ENCODE results near the gene BSN.
"Not testable (repeated sequence)": the region's sequence is repeated elsewhere in the genome, so short reads cannot be mapped to it uniquely, and the experiment has no call there.

BSN gene

GRCh38 chr3:49535971-49536874 lies 18.1 kb upstream of the BSN start:
- DNase-seq (ENCODE audit: low read depth, low spot score), result no peak

- DNase-seq (ENCODE audit: low read depth, low spot score), result peak; percentile 60
These were observed 17.3 kb upstream of the BSN start for GRCh38 chr3:49536875-49537533.

GRCh38 chr3:49539659-49540560 lies 14.4 kb upstream of the BSN start:
- peak; percentile 96 for DNase-seq (ENCODE audit: low read depth, low spot score)

DNA sequence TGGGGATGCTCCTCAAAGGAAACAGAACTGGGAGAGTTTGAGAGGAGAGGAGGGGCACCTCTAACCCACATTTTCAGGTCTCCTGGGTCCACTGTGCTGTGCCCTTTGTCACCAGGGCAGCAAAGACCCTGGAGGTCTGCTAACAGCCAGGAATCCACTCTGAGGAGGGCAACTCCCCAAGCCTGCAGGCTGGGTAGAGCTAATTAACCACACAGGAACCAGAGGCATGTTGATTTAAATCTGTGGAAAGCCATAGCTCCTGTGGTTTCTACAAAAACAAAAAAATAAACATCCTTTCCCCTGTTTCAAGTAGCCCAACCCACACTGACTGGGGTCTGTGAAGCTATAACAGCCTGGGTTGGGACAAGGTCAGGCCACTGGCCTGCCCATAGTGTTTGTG lies 2.2 kb upstream of the BSN start:
- DNase-seq (ENCODE audit: low read depth, low spot score), result no peak

DNA sequence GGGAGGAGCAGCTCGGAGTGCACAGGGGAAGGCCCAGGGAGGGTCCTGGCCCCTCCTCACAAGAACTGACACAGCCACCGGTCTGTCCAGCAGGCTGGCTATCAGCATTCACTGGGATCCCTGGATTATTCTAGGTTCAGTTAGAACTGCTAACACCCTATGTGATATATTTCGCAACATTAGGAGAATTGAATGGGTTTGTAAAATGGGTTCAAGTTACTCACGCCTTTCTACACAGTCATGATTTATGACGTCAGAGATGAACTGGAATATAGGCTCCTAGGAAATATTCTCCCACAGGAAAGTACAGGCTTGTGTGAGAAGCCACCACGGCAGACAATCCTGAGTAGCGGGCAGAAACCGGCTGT lies 969 bp upstream of the BSN start:
- DNase-seq (ENCODE audit: low read depth, low spot score), result no peak

- DNase-seq (ENCODE audit: low read depth, low spot score), result peak; percentile 52
These were observed 472 bp downstream of the BSN start for GRCh38 chr3:49554633-49555265.

DNA sequence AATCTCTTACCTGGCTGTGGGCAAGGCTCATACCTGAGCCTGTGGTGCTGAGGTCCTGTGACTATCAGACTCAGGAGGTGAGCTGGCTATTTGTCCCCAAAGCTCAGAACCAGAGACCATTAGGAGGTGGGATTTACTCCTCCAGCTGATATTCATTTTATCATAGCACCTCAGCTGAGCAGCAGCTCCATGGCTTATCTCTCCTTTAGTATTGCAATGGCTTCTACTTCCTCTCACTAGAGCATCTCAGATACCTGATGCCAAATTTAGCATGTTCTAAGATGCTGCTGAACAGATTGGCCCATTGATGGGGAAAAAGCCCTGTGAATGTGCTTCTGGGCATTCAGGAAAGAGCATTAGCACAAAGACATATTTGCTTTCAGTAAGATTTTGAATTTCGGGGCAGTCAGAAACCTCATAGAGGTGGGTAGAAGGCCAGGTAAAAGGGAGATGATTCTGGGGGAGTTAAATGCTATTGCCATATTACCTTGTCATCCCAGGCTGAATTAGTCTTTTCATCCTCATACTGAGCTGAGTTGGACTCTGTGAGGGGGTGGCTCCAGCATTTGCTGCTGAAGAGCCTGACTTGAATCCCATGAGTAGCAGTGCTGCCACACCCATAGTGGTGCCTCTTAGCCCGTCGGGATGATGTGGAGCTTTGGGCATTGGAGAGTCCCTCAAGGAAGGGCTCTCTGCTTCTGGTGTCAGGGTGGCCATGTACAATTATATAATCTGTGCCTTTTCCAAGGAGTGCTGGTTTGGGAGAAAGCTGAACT lies 2.4 kb downstream of the BSN start:
- no peak for DNase-seq (ENCODE audit: low read depth, low spot score)

DNA sequence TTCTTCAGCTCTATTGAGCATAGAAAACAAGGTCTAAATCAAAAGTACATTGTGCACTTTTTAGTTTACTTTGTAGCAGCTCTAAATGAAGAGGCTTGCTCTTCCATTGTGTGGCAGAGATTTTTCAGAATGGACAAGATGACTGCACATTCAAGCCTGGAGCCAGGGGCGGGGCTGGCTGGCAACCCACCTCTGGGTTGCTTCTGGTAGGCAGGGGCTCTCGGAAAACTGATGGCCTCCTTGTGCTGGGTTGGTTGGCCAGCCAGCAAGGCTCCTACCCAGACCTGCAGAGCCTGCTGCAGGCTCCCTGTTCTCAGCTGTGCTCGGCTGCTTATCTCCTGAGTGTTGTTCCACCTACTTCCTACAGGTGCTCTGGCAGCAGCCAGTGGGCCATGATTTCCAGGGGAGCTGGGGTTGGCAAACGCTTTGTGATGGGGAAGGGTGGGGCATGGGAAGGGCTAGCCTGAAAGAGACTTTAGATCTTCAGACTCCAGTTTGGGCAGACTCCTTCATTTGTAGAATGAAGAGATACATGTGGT lies 8.8 kb downstream of the BSN start:
- peak; percentile 34 for DNase-seq (ENCODE audit: low read depth, low spot score)

GRCh38 chr3:49563766-49564165 lies 9.5 kb downstream of the BSN start:
- no peak for DNase-seq (ENCODE audit: low read depth, low spot score)

DNA sequence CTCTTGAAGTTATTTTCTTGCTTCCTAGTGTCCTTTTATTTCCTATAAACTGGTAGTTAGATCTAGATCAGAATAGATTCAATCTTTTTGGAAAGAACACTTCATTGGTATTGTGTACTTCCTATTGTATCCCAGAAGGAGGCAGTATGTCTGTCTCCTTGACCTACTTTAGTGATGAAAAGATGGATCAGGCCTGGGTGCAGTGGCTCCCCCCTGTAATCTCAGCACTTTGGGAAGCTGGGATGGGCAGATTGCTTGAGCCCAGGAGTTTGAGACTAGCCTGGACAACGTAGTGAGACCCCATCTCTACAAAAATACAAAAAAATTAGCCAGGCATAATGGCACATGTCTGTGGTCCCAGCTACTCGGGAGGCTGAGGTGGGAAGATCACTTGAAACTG lies 12.0 kb downstream of the BSN start:
- no peak for DNase-seq (ENCODE audit: low read depth, low spot score)

DNA sequence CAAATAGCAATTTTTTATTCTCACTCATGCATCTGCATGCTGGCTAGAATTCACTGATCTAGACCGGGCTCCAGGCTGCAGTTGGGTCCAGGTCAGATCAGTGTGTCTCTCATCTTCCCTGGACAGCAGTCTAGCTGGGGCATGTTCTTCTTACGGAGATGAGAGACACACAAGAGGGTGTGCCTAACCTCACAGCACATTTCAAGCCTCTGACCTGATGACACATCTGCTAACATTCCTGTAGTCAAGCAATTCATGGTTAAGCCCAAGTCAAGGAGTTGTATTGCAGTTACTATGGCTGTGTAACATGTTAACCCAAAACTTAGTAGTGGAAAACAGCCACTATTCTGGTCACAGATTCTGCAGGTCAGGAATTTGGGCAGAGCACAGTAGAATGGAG lies 13.1 kb downstream of the BSN start:
- no peak for DNase-seq (ENCODE audit: low read depth, low spot score)

DNA sequence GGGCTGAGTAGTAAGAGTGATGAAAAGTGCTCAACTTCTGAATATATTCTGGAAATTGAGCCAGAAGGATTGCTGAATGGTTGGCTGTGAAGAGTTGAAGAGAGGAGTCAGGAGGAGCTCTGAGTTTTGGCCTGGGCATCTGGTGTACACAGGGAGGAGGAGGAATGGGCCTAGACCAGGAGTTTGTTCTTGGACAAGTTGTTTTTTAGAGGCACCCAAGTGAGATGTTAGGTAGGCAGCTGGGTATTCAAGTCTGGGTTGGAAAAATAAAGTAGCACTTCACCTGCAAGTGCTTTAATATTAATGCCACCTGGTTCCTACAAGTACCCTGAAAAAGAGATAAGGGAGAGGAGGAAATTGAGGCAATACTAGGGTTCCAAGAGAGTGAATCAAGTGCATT lies 14.7 kb downstream of the BSN start:
- no peak for DNase-seq (ENCODE audit: low read depth, low spot score)

GRCh38 chr3:49570028-49570654 lies 15.9 kb downstream of the BSN start:
- DNase-seq (ENCODE audit: low read depth, low spot score), result no peak

DNA sequence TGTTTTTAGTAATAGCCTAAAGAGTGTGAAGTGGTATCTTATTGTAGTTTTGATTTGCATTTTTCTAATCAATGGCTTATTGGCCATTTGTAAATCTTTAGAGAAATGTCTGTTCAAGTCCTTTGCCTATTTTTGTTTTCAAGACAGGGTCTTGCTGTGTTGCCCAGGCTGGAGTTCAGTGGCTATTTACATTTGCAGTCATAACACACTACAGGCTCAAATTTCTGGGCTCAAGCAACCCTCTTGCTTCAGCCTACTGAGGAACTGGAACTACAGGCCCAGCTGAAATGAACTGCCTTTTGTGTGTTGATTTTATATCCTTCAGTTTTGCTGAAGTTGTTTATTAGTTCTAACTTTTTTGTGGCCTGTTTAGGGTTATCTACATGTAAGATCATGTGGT lies 27.9 kb downstream of the BSN start:
- no peak for DNase-seq (ENCODE audit: low read depth, low spot score)

- DNase-seq (ENCODE audit: low read depth, low spot score), result not testable (repeated sequence)
These were observed 31.0 kb downstream of the BSN start for GRCh38 chr3:49585261-49585755.

DNA sequence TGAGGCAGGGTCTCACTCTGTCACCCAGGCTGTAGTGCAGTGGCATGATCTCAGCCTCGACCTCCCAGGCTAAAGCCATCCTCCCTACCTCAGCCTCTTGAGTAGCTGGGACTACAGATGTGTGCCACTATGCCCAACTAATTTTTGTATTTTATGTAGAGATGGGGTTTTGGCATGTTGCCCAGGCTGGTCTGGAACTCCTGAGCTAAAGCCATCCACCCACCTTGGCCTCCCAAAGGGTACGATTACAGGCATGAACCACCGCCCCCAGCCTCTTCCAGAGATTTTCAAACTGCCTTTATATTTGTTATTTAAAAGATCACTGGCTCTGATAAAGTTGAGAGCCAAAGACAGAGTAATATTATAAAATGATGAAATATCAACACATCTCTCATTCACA lies 37.3 kb downstream of the BSN start:
- DNase-seq (ENCODE audit: low read depth, low spot score), result no peak

DNA sequence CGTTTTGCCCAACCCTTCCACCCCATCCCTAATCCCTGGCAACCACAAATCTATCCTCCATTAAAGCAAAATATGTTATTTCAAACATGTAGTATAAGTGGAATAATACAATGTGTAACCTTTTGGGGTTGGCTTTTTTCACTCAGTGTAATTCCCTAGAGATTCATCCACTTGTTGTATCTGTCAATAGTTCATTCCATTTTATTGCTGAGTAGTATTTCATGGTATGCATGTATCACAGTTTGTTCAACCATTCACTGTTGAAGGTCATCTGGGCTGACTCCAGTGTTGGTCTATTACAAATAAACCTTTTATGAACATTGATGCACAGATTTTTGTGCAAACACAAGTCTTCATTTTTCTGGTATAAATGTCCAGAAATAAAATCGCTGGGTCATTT lies 38.8 kb downstream of the BSN start:
- no peak for DNase-seq (ENCODE audit: low read depth, low spot score)

- DNase-seq (ENCODE audit: low read depth, low spot score), result no peak
These were observed 46.5 kb downstream of the BSN start for GRCh38 chr3:49600781-49601180.

DNA sequence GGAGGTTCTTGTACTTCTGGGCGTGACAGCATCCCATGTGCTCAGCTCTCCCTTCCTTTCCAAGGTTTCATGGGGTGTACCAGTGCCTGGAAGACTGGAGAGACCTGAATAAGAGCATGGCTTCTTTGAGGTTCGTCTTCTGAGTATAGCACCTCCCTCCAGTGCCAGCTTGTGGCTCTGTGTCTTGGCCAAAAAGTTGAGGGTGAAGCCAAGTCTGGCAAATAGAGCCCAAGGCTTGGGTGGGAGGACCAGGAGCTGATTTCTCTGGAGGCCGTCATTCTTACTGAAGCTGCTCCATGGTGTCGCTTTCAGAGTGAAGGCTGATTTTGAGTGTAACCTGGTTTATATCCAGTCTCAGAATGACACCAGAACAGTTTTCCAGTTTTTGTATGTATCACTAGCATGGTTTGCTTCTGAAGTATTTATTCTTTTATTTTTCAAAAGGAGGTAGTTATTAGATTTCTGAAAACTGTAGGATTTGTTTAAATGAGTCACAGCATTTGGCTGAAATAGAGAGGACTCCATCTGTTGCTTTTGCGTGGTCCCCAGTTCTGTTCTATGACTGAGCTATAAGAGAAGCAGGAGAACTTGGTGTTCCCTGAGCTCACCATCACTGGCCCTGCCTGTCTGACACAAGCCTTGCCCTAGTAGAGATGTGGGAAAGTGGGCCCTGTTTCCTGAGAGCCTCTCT lies 47.2 kb downstream of the BSN start:
- DNase-seq (ENCODE audit: low read depth, low spot score), result no peak

Data from ELF-1 (cell line).